HG02938 (cell line): ENCODE data around the gene PRR29.

Source experiments
- ATAC-seq: cut with Tn5 transposase; IDR thresholded peaks from one replicate; pipeline ENCODE4 v1.9.1; 2021; ENCODE audit warnings: mild to moderate bottlenecking, moderate library complexity; ENCODE audit not compliant: unreplicated experiment

The PRR29 gene

DNA sequence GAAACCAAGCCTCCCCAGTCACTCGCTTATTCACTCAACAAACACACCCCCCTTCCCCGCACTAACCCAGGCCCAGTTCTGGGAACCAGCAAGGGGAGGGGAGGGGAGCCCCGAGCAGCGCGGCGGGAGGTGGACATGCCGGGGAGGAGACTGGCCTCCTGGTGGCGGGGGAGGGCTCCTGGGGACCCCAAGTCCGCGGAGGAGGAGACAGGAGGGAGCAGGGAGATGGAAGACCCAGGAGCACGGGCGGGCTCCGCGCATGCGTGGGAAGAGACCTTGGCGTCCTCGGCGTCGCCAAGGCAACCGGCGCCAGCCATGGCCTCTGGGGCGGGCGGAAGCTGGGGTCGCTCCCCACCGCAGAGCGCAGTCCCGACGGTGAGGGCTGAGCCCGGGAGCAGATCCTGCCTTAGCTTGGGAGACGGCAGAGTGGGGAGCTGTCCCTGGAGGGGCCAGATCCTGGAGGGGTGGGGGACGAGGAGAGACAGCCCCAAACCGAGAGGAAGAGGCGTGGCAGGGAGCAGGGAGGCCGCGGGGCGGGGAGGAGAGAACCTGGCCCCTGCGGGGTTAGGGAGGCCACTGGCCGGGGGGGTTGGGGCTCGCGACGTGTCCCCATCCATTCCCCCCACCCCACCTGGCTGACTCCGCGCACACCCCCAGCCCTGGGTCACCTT is at the start of gene PRR29:
Gene PRR29, plus strand, starts transcription at position 302 of the 671 bp plus-strand sequence. Its CDS starts 14 bp downstream, at position 316.
- no peak for ATAC-seq

DNA sequence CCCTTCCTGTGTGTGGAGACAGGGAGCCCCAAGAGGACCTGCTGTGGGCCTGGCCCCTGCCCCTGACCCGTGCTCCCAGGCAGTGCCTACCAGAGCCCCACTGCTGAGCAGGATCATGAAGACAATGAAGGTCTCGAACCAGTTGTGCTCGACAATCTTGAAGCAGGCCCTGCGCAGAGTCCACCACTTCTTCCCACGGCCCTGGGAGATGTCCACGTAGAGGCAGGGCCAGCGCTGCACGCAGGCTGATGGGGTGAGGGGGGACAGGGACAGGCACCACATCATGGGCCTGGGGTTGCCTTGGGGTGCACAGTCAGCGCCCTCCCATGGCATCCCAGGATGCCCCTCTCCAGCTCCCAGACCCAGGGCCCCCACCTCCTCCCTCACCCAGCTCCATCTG is 49.6 kb upstream of the PRR29 start:
- no peak for ATAC-seq

DNA sequence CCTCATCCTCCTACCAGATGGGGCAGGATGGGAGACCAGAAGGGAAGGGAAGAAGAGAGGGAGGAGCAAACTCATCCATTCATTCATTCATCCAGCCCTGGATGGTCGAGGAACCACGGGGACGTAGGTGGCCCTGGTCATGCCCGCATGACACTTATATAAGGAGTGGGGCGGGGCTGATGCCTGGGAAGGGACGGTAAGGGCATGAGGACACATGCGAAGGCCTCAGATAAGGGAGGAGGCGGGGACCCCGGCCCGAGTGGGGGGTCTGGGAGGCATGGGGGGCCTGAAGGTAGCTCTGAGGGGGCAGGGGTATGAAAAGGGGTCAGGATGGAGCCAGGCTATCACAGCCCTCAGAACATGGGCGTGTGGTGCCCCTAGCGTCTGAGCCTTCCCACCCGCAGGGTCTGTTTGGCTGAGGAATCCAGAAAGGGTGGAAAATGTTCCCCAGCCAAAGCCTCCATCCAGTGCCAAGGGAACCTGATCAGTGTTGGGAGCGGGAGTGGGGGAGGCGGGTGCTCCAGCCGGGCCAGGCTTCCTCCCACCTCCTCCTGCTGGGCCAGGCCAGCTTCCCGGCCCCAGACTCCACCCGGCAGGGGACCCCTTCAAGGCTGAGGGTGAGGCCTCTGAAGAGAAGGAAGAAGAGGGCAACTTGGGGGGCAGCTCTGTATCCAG is 48.4 kb upstream of the PRR29 start:
- no peak for ATAC-seq

DNA sequence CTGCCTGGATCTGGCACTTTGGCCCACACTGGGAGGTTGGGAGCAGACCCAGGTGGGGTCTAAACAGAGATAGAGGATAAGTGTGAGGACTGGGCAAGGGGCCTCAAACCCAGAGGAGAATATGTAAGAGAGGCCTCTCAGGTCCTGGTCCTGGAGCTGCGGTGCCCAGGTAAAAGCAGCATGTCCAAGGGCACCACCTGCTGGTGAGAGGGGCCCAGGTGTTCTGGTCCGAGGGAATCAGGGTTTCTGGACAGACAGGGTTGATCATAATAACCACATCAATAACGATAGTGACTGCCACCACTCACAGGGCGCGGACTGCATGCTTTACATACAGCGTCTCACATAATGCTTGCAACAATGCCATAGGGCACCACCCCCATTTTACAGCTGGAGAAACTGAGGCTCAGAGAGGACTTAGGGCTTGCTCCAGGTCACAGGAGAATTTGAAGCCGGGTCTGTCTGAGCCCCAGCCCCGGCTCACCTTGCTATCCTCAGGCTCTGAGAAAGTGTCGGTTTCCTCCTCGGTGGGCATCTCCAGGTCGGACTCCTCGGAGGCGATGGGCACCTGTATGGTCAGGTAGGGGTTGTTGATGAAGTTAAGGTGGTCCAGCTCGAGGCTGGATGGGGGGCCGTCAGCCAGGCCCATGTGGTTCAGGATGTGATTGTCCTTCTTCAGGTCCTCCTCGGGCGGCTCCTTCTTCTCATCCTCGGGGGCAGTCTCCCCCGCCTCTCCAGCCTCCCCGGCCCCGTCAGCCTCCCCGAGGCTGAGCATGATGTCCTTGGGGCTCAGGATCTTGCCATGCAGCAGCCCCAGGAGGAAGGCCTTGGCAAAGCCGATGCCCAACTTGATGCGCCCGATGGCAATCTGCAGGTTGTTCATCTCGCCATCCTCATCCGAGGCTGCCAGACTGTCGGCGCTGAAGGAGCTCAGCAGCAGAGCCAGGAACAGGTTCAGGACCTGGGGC is 46.9 kb upstream of the PRR29 start:
- no peak for ATAC-seq

DNA sequence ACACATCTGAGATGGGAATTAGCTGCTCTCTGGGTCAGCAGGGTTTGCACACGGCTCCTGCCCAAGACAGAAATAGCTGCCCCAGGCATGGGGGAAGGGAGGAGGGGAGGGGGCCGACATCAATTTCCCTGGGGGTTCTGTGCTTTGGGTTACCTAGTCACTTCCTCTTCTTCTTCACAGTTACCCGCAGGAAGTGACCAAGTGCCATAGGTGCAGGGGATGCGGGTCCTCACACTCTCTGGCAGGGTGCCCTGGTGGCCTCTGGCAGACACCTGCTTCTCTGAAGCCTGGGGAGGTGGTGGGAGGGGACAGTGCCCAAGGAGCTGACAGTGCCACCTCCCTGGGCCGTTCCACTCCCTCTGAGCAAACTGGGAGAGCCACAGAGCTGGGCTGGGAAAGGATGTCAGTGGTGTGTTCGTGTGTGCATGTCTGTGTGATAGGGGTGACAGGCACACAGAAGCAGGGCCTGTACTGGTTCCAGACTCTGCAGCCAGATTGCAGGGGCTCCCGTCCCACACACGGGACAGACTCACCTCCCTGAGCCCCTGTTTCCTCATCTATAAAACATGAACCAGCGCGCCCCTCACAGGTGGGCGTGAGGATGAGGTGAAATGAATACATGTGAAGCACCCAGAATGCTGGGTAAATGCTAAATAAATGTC is 43.6 kb upstream of the PRR29 start:
- no peak for ATAC-seq

DNA sequence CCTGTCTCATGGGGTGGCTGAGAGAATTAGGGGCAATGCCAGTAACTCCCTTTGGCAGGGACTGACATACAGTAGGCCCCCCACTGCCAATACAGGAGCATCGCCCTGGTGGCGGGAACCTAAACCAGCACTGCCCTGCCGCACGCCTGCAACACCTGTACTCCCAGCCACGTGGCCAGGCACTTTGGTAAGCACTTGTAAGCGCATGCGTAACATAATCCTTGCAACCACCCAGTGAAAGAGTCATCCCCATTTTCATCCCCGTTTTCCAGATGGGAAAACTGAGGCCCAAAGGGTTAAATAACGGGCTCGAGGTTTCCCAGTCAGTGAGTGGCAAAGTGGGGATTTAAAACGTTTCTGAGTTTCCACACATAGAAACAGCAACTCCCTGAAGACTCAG is 42.9 kb upstream of the PRR29 start:
- no peak for ATAC-seq

DNA sequence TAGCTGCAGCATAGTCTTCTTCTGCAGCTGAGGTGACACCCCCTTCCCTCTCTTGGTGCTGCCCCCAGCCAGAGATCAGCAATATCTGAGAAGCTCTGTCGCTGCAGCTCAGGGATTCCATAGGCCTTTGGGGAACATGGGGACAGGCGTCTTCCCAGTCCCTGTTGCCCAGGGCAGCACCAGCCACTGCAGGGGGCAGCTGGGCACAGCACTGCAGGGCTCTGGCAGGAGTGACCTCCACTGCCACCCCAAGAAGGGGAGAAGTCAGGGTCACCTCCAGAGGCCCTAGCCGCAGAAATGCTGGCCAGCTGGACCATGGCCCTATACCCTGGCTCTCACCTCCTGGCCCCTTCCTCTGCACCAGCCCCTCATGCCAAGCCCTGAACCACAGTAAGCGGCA is 42.4 kb upstream of the PRR29 start:
- ATAC-seq, result no peak

DNA sequence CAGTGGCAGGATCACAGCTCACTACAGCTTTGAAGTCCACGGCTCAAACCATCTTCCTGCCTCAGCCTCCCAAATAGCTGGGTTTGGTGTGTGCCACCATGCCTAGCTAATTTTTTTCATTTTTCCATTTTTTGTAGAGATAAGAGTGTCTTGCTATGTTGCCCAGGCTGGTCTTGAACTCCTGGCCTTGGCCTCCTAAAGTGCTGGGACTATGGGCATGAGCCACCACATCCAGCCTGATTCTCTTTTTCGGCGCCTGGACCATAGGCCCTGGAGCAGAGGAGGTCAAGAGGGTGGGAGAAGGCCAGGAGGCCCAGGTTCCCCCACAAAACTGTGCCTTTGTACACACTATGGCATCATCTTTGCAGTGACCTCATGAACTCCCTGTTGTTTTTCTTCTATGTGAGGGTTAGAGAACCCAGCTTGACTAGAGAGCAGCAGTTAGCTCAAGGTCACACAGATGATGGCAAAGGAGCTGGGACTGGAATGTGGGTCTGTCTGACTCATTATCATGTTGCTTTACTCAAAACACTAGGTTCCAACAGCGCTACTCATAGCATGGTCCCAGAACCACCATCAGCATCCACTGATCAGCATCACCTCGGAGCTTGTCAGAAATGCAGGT is 41.7 kb upstream of the PRR29 start:
- no peak for ATAC-seq

DNA sequence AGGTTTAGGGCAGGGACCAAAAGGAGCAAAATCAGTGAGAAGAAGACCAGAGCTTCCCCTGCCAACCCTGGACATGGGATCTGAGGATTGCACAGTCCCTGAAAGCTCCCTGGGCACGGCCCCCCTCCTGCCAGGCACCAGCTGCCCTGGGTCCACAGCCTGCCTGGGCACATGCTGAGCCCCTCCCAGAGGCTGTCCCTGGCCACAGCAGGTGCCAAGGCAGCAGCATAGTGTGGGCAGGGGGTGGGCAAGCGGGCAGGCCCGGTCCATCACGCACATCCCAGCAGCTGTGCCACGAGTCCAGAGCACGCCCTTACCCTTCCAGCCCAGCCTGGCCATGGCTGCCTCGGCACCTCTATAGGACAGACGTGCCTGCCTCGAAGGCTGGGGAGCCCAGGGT is 38.1 kb upstream of the PRR29 start:
- no peak for ATAC-seq

DNA sequence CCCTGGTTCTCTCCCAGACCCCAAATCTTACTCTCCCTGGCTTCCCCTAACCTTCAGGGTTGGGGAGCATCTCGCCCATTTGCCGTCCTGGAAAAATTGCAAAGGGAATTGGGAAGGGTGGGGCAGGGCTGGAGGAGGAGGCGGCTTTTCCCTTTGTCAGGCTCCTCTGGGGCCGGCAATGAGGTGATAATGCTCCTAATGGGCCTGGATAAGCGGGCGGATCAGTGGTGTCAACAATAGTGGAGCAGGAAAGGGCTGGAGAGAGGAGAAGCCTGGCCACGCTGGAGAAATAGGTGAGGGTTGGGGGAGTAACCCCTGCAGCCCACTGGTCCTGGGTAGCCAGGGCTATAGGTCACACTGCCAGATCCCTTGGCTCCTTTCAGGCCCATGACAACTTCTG is 37.7 kb upstream of the PRR29 start:
- no peak for ATAC-seq

DNA sequence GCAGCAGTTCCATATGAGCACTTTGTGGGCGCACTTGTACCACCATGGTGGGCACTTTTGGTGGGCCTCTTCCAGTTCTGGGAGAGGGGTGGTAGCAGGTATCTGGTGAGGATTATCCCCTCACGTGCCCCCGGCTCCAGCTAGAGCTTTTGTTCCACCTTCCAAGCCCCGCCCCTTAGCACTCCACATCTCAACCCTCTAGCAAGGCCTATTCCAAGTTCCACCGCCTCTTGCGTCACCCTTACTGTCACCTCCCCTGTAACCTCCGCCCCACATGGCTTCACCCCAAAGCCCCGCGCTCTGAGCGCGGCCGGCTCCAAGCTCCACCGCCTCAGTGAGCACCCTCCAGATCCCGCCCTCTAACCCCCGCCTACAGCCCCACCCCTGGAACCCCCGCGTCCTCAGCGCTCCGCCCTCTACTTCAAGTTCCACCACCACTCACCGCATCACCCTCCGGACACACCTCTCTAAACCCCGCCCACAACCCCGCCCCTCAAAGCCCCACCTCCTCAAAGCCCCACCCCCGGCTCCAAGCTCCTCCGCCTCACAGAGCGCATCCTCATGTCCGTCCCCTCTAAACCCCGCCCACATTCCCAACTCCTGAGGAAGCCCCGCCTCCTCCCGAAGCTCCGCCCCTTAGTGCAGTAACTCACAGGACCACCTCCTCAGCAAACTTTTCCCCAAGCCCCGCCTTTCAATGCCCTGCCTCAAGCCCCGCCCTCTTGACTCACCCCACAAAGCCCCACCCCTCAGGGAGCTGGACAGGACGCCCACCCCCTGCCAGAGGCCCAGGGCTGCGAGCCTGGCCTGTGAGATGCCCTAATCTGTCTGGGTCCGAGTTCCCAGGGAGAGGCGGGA is 36.6 kb upstream of the PRR29 start:
- ATAC-seq, result no peak

DNA sequence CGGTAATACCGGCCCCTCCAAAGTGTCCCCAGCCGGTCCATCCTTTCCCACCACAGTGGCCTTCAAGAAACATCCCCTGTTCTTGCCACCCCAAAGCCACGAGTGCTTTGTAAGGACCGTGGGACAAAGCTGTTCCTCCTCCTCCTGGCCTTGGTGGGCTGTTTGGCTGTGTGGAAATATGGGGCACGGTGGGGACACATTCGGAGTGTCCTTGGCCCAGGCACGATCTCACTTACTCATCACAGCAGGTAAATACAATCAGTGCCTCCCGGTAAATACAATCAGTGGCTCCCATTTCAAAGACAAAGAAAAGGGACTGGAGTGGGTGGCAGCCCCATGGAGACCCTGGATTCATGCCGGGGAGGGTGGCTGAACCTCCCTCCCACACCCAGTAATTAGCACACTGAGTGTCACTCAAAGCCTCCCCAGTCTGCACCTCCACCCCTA is 35.8 kb upstream of the PRR29 start:
- ATAC-seq, result no peak

DNA sequence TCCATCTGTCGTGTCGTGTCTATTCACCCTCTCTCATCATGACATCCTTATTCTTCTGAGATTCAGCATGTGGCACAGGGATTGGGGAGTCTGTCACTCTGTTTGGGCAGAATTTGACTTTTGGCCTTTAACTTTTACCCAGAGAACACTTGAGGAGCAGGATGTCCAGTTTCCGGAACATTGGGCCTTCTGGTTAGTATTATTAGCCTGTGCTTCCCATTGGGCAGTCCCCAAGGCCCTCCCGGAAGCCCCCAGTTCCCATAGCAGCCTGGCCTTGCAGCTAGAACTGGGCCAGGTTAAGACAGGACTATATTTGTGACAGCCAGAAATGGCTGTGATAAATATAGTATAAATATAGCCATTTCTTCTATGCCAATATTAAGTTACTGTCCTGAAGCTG is 35.0 kb upstream of the PRR29 start:
- ATAC-seq, result no peak

DNA sequence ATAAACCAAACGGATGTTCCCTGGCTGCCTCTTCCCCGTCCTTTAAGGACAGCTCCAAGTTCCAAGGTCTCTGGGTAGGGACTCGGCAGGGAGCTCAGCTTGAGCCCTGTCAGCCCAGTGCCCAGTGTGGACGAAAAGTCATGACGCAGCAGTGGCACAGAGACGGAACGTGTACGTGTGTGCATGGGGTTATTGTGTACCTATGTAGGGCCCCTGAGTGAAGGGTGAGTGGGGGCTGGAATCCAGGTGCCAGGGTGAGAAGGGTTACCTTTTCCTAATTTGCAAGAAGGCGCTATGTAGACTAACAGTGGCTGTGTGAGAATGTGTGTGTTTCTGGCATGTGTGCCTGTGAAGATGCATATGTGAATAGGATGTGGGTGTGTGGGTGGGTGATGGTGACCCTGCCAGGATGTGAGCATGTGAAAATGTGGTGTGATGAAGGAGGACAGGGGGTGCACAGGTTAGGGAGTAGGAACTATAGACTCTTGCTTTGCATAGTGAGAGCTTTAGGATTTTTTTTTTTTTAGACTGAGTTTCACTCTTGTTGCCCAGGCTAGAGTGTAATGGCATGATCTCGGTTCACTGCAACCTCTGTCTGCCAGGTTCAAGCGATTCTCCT is 31.4 kb upstream of the PRR29 start:
- no peak for ATAC-seq

DNA sequence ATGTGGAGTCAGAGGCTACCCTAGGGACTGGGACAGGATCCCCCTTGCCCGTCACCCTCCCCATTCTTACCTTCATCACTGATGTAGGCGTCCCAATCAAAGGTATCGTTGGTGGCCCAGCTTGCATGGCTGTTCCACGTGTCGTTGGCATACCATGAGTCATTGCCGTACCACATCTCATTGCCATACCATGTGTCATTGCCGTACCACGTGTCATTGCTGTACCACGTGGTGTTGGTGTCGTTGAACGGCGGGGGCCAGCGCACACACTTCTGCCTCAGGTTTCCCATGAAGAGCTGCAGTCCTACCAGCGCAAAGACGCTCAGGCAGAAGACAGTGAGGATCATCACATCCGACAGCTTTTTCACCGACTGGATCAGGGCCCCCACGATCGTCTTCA is 30.2 kb upstream of the PRR29 start:
- no peak for ATAC-seq

DNA sequence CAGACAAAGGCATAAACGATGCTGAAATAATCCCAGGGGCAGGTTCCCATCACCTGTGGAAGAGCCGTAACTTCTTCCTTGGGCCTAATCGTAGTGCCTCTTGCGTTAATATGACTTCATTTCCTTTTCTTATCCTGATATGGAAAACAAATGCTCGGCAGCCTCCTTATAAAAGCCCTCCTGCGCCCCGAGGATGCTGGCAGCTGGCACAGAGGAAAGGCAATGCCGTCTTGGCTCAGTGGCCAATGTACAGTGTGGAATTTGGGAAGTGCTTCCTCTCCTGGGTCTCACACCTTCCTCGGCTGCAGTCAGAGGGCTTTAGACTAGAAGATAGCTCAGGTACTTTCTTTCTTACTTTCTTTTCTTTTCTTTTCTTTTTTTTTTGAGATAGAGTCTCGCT is 28.9 kb upstream of the PRR29 start:
- ATAC-seq, result no peak

DNA sequence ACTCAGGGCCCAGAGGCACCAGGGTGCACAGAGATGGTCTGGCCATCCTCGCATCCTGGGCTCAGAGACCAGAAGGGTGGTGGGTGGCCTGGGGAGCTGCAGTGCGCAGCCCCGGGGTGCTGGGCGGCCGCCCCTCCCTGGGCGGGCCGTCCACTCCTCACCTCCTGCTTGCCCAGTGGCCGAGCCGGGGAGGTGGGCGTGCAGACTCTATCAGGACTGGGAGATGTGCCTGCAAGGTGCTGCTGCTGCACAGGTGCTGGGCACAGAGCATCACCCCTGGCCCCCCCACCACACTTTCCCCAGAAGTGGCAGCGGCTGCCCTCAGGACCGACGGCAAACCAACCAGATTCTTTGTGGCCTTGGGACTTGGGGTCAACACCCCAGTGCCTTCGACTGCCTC is 25.4 kb upstream of the PRR29 start, which contains the start of gene SCN4A:
Gene SCN4A, minus strand, starts transcription at position 123 of the 400 bp plus-strand sequence. Its CDS starts 77 bp downstream, at position 46.
- ATAC-seq, result no peak

DNA sequence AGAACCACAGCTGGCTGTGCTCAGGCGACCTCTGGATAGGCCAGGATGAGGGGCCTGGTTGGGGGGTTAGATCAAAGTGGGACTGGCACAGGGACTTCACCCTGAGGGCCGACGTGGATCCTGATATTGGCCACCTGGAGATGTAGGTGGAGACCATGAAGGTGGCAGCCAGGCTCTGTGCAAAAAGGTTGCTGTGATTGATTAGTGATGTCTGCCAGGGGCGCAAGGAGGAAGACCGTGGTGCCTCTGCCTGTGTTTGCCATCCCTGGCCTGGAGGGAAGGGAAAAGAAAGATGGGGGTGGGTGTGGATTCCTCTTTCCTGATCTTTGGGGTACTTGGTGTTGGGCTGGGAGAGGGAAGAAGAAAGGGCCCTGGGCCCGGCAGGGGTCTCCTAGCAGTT is 24.9 kb upstream of the PRR29 start:
- no peak for ATAC-seq

DNA sequence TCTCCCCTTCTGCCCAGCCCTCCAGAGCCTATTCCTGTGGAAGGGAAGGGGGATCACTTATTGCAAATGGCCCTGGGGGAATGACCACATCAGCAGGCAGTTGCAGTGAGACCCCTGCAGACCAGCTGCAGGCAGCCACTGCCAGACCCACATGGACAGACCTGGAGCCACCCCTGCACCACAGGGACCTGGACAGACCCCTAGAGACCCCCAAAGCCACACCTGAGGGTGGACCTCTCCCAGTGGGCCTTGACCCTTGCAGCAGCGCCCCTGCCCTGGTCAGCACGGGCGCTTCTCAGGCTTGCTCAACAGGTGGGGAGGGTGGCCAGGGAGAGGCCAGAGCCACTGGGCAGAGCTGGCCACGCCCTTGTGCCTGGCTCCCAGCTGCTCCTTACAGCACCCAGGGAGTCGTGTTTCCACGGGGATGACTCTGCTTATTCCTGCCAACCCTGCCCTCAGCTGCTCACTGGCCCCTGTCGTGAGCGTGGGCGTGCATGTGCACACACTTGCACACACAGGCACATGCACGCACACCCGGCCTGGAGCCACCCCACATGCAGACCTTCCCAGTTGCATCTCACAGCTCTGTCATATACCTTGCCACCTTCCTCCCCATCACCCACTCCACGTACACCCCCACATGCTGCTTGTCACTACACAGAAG is 24.1 kb upstream of the PRR29 start:
- ATAC-seq, result no peak
